ENCODE measurements around the gene CAMTA1.

CAMTA1 gene

DNA sequence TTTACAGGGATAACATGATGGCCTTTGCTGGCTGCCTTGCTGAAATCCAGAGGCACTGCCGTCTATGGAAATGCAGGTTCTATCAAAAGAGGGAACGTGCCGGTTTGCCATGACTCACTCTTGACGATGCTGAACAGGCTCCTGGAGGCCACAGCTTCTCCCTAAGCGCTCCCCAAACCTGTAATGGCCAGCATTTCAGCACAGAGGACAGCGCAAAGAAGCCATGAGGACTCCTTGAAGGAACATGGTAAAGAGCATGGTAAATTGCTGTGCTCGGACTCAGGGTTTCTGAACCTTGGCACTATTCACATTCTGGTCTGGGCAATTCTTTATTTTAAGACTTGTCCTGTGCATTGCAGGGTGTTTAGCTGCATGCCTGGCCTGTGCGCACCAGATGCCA is 217.5 kb downstream of the CAMTA1 start:
- CTCF ChIA-PET = no interaction called here
- DNase-seq (ENCODE audit: extremely low spot score) = no peak
- POLR2A ChIA-PET = no interaction called here
- TF ChIP-seq L3MBTL2 (conservative IDR thresholded peaks at IDR 0.05) (no peak), LEF1 (IDR thresholded peaks at IDR 0.05; ENCODE audit: borderline replicate concordance) (no peak), SUZ12 (IDR thresholded peaks at IDR 0.05) (no peak), ELF4 (IDR thresholded peaks at IDR 0.05) (no peak)
- TF ChIP-seq, protein P1, sequence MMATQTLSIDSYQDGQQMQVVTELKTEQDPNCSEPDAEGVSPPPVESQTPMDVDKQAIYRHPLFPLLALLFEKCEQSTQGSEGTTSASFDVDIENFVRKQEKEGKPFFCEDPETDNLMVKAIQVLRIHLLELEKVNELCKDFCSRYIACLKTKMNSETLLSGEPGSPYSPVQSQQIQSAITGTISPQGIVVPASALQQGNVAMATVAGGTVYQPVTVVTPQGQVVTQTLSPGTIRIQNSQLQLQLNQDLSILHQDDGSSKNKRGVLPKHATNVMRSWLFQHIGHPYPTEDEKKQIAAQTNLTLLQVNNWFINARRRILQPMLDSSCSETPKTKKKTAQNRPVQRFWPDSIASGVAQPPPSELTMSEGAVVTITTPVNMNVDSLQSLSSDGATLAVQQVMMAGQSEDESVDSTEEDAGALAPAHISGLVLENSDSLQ (IDR thresholded peaks at IDR 0.05) = no peak

DNA sequence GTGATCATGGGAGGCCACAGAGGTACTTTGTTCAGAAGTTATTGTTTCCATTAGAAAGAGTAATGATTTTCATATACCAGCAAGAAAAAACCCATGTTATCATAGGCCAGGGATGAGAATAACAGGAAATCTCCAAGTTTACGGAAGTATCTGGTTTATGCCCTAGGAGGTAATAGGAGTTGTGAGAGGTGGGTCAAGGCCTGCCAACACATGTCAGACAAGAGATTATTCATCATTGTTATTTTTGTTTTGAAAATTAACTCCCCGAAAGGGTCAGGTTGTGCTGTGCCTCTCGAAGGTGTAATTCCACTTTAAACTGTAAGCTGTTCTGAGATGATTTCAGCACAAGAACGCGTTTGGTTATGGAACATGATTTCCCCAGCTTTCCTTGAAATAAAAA is 218.4 kb downstream of the CAMTA1 start:
- TF ChIP-seq NFRKB (IDR thresholded peaks at IDR 0.05) (no peak), FOXM1 (IDR thresholded peaks at IDR 0.05; ENCODE audit: borderline replicate concordance) (no peak), FOXA1 (IDR thresholded peaks at IDR 0.05) (no peak), TARDBP (IDR thresholded peaks at IDR 0.05) (no peak), ARNT (IDR thresholded peaks at IDR 0.05) (no peak), SUZ12 (IDR thresholded peaks at IDR 0.05) (no peak), BHLHE40 (IDR thresholded peaks at IDR 0.05; ENCODE audit: borderline replicate concordance) (no peak)
- no peak for DNase-seq (ENCODE audit: extremely low spot score)
- CTCF ChIA-PET = no interaction called here
- POLR2A ChIA-PET = interaction anchor here (0.6 kb wide), 1 partner anchor 591 kb away, joined by 3 read pairs; no protein-coding TSS in a partner anchor

DNA sequence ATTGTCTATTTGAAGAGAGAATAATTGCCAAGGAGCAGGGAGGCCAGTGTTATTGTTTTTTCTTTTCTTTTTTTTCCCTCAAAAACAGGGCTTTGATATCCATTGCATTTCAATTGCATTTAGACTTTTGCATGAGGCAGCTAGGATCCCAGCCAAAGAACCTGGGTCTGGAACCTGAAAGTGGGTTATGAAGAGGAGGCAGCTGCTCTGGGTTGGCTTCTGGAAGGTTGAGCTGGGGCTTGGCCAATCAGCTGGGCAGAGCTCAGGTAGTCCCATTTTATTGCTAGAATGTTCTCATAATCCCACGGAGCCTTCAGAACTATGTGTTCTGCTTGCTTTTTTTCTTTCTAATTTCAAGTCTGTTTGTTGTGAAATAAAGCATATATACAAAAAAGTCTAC is 218.9 kb downstream of the CAMTA1 start:
- TF ChIP-seq ARNT (IDR thresholded peaks at IDR 0.05) (no peak), ELF4 (IDR thresholded peaks at IDR 0.05) (no peak), FOXA1 (IDR thresholded peaks at IDR 0.05) (no peak), SP1 (IDR thresholded peaks at IDR 0.05) (no peak), NFRKB (IDR thresholded peaks at IDR 0.05) (no peak), ZNF384 (IDR thresholded peaks at IDR 0.05) (no peak), FOXM1 (IDR thresholded peaks at IDR 0.05; ENCODE audit: borderline replicate concordance) (no peak), HDGF (IDR thresholded peaks at IDR 0.05; ENCODE audit: borderline replicate concordance) (no peak)
- CTCF ChIA-PET = interaction anchor here (1.0 kb wide), 1 partner anchor 100 kb away, joined by 4 read pairs; no protein-coding TSS in a partner anchor
- DNase-seq (ENCODE audit: extremely low spot score) = no peak
- POLR2A ChIA-PET = interaction anchor here (0.6 kb wide), 1 partner anchor 590 kb away, joined by 3 read pairs; no protein-coding TSS in a partner anchor

DNA sequence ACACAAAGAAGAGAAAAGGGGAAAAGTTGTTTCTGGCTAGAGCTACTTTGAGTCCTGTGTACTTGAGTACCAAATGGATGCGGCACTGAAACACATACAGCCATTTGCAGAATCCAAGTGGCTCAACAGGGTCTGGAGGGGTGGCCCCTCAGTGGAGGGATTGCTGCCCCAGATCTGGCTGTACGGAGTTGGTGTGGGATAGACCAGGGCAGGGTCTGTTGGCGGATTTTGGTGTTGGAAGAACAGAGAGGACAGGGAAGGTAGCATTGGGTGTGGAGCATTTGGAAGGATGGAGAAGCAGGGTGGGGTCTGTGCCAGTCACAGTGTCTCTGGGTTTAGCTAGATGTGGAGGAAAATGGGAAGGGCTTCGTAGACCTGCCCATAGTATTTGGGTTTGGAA is 220.5 kb downstream of the CAMTA1 start:
- TF ChIP-seq FOXK2 (IDR thresholded peaks at IDR 0.05) (no peak), TARDBP (IDR thresholded peaks at IDR 0.05) (no peak), BHLHE40 (IDR thresholded peaks at IDR 0.05; ENCODE audit: borderline replicate concordance) (no peak), NFRKB (IDR thresholded peaks at IDR 0.05) (no peak), FOXM1 (IDR thresholded peaks at IDR 0.05; ENCODE audit: borderline replicate concordance) (no peak), L3MBTL2 (conservative IDR thresholded peaks at IDR 0.05) (no peak), ZNF384 (IDR thresholded peaks at IDR 0.05) (no peak), SUZ12 (IDR thresholded peaks at IDR 0.05) (no peak), SP1 (IDR thresholded peaks at IDR 0.05) (no peak), HDGF (IDR thresholded peaks at IDR 0.05; ENCODE audit: borderline replicate concordance) (no peak), ARNT (IDR thresholded peaks at IDR 0.05) (no peak), FOXA1 (IDR thresholded peaks at IDR 0.05) (no peak), CTBP1 (IDR thresholded peaks at IDR 0.05; ENCODE audit: borderline replicate concordance) (no peak), ELF4 (IDR thresholded peaks at IDR 0.05) (no peak), LEF1 (IDR thresholded peaks at IDR 0.05; ENCODE audit: borderline replicate concordance) (no peak)
- TF ChIP-seq, protein P1 (IDR thresholded peaks at IDR 0.05) = no peak
- POLR2A ChIA-PET = no interaction called here
- CTCF ChIA-PET = interaction anchor here (1.1 kb wide), 1 partner anchor 37 kb away, joined by 4 read pairs; no protein-coding TSS in a partner anchor
- DNase-seq (ENCODE audit: extremely low spot score) = no peak

DNA sequence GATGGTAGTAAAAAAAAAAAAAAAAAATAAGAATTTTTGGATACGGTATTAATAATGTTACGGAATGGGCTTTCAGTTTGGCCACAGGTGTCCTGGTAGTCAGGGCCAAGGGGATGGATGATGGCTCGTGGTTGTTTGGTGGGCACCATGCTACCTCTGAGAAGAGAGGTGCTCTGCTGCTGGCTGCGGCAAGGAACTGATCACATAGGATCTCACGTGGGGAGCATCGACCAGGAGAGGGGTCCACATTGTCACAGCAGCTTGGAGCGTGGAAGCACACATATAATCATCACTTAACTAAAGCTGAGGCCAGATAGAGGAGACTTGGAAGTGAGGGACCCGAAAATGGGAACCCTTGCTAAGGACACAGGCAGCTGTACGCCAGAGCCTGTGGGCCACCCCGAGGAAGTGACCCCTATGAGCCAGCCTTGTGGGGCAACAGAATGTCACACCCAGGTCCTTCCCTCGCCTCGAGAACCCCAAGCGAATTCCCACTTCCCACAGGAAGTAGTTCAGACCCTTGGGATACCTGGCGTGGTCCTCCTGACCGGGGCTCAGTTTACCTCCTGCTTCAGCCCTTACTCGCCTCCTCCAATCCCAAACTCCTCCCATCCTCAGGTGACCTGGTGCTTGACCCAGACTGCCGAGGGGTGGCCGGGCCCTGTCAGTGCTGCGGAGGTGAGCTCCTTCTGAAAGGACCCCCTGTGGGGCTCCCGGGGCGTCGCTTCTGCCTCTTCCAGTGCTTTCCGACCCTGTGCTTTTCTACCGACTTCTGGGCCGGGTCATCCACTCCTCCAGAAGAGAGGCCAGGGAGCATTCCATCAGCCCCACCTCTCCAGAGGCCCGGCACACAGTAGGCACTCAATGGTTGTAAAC is 222.0 kb downstream of the CAMTA1 start:
- TF ChIP-seq TARDBP (IDR thresholded peaks at IDR 0.05) = no peak
- no peak for TF ChIP-seq CTBP1 (IDR thresholded peaks at IDR 0.05; ENCODE audit: borderline replicate concordance)
- CTCF ChIA-PET = interaction anchor here (0.7 to 1.1 kb wide), 2 partner anchors 35 to 274 kb away, joined by 3 read pairs; no protein-coding TSS in a partner anchor
- POLR2A ChIA-PET = no interaction called here
- no peak for DNase-seq (ENCODE audit: extremely low spot score)

DNA sequence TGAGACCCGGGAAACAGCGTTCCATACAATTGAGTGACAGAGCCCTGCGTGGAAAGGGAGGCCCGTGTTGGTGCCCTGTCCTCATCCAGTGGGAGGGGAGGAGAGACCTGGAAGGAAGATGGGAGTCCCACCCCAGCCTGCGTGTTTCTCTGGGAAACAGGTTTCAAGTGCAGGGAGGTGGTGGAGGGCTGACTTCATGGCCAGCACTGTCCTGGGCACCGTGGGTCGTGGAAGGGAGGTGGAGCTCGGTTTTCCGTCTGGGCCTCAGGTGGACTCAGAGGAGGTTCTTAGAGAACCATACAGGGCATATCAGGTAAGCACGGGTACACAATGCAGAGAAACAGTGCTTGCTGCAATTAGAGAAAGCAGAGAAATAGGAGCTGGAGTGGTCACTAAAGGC is 222.6 kb downstream of the CAMTA1 start:
- TF ChIP-seq CTBP1 (IDR thresholded peaks at IDR 0.05; ENCODE audit: borderline replicate concordance) = no peak
- TF ChIP-seq SUZ12 (IDR thresholded peaks at IDR 0.05) = no peak
- TF ChIP-seq SP1 (IDR thresholded peaks at IDR 0.05) = no peak
- no peak for TF ChIP-seq ARNT (IDR thresholded peaks at IDR 0.05)
- TF ChIP-seq L3MBTL2 (conservative IDR thresholded peaks at IDR 0.05) = no peak
- no peak for TF ChIP-seq LEF1 (IDR thresholded peaks at IDR 0.05; ENCODE audit: borderline replicate concordance)
- no peak for TF ChIP-seq FOXK2 (IDR thresholded peaks at IDR 0.05)
- no peak for TF ChIP-seq HDGF (IDR thresholded peaks at IDR 0.05; ENCODE audit: borderline replicate concordance)
- no peak for TF ChIP-seq TARDBP (IDR thresholded peaks at IDR 0.05)
- TF ChIP-seq, protein P1 (IDR thresholded peaks at IDR 0.05) = no peak
- no peak for TF ChIP-seq FOXM1 (IDR thresholded peaks at IDR 0.05; ENCODE audit: borderline replicate concordance)
- TF ChIP-seq ELF4 (IDR thresholded peaks at IDR 0.05) = no peak
- TF ChIP-seq ZNF384 (IDR thresholded peaks at IDR 0.05) = no peak
- no peak for TF ChIP-seq FOXA1 (IDR thresholded peaks at IDR 0.05)
- no peak for TF ChIP-seq NFRKB (IDR thresholded peaks at IDR 0.05)
- TF ChIP-seq BHLHE40 (IDR thresholded peaks at IDR 0.05; ENCODE audit: borderline replicate concordance) = no peak
- ChIA-PET CTCF (interaction anchor here (0.7 to 1.1 kb wide), 2 partner anchors 35 to 274 kb away, joined by 3 read pairs; no protein-coding TSS in a partner anchor), POLR2A (no interaction called here)
- no peak for DNase-seq (ENCODE audit: extremely low spot score)
